ENCODE data around the gene SLC48A1.

Gene SLC48A1

DNA sequence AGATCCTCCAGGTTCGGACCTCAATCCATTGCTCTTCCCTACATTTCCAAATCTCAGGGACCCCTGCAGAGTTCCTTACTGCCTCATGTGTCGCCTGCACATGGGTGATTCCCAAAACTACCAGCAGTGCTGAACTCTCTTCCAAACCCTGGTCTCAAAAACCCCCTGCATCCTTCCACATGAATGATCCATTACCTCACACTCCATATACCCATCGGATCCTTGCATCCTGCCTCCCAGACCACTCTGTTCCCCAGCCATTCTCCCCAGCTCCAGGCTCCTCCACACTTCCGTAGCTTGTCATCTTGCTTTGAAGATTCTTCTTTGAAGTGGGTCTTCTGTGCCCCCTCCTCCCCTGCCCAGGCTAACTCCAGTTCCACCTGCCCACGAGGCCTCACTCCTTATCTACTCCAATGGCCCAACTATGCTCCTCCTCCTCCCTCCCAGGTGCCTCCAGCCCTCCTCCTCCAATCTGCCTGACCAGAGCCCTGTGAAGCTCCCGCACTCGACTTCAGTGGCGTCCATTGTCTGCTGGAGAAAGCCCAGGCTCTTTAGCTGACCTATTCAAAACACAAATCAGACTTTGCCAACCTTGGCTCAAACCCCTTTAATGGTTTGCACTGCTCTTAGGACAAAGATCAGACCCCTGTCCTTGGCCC, 28.1 kb upstream of the SLC48A1 start:
- DNase-seq = no peak

DNA sequence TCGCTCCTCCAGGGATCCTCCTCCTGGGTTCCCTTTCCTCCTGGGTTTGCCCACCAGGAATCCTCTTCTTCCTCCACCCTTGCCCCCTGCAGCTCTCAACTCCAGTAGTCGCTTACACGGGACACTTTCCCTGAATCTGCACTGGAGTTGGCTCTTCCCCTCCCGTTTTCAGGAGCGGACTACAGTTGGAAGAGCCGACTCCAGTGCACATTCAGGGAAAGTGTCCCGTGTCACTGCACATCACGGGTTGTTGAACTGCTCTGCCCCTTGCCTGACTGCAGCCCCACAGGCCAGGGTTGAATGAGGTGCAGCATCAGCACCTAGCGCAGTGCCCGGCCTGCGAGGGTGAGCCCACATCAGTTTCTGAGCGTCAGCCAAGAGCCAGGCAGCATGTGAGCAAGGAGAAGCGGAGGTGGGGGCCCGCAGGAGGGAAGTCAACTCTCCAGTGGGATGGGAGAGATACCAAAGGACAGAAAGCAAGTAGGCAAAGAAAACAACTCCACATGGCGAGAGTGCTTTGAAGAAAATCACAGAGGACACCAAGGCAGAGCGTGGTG, 27.5 kb upstream of the SLC48A1 start:
- no peak for DNase-seq

DNA sequence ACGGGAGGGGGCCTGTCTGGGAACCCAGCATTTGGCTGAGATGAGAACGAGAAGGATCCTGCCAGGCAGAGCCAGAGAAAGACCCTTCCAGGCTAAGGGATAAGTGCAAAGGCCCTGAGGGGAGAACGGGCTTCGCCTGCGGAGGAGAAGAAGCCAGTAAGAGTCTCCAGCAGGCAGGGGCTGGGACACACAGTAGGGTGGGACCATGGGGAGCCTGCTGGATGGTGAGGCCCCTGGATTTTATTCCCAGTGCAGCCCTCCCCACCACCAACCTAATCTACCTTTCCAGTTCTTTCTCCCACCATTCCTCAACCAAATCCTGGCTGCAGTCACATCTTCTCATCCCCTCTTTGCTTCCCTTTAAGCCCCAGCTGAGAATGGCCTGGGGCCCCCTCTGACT, 27.0 kb upstream of the SLC48A1 start:
- no peak for DNase-seq

DNA sequence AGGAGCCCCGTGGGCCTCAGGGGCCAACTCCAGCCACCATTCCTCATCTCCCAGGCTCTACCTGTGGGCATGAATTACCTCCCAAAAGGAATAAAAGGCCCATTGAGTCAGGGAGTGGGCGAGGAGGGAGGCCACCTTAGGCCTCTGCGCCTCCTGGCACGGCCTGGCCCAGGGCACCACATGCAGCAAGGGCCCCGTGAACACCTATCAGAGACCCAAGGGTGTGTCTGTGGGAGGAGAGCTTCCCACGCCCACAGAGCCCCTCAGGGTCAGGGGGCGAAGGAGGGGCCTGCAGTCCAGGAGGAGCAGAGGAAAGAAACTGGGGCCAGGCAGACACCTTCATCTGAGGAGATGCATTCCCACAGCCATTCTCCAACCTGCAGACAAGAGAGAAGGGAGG, 26.5 kb upstream of the SLC48A1 start:
- no peak for DNase-seq

DNA sequence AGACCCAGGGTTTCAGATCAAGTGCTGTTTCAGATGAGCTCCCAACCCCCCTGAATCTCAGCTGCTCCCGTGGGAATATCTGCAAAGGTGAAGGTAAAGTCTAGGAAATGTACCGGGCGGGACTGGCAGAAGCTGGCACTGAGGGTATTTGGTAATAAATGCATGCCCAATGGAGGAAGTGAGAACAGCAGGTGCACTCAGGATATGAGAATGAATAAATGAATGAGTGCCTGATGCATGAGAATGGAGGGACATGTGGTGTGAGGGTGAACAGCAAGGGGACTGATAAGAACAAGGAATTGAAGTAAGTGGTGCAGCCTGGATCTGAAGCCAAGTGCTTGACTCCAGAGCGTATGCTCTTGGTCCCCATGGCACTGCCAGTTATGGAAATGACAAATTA, 25.9 kb upstream of the SLC48A1 start:
- no peak for DNase-seq

DNA sequence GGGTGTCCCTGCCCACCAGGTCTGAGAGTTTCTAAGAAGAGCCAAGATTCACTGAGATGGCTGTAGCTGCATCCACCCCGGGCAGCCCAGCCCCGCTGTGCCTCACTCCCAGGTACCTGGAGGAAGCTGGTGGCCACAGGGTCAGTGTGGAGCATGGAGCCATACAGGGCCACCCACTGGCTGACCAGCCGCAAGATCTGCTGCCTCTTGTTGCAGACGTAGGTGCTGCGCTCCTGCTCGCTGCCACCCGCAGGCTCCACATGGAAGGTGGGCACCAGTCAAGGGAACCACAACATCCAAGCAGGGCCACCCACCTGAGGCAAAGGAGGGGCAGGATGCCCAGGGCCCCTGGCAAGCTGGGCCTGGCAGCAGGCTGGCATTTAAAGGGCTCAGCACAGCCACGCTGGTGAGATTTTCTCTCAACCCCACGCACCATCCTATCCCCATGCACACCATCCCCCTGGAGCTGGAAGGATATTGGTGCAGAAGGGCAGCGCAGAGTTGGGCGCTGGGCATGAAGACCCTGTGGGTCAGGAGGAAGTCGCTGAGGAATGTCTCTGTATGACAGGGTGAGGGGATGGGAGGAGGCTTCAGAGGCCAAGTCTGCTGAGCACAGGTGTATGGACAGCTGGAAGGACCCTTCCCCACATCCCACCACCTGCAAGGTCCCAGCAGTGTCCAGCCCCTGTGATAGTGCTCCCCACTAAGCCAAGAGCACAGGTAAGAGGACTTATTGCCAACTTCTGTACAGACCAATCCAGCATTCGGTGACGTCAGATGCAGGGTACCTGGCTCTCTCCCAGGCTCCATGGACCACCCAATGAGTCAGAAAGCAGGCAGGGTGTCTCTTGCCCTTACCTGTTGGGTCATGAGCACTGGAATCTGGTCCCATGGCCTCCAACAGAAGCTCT, 25.2 kb upstream of the SLC48A1 start:
- no peak for DNase-seq

DNA sequence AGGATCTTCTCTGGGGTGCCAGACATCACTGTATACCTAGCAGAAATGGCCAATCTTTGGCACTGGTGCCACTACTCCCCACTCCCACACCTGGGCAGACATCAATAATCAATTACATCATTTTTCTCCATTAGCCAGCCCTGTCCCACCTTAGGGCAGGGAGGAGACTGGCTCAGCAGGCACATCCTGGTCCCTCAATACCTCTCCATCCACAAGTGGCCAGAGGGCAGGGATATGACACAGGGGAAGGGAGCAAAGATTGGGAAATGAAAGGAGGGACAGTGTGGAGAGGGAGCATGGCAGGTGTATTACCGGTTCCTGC, 24.6 kb upstream of the SLC48A1 start:
- DNase-seq = no peak

DNA sequence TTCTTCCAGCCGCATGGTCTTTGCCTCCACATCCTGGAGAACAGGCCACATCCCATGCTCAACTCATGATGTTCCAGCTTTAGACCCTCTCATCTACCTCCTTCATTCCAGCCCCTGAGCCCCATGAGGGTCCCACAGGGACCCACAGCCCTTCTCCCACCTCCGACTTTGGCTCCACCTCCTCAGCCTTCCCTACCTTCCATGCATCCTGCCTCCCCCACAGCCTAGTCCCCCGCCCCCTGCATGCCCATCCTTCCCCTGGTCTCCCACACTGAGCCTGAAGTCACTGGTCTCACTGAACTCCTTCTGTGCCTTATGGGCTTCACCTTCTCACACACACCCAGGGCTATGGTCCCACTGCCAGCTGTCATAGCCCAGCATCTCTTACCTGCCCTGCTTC, 24.1 kb upstream of the SLC48A1 start:
- no peak for DNase-seq

DNA sequence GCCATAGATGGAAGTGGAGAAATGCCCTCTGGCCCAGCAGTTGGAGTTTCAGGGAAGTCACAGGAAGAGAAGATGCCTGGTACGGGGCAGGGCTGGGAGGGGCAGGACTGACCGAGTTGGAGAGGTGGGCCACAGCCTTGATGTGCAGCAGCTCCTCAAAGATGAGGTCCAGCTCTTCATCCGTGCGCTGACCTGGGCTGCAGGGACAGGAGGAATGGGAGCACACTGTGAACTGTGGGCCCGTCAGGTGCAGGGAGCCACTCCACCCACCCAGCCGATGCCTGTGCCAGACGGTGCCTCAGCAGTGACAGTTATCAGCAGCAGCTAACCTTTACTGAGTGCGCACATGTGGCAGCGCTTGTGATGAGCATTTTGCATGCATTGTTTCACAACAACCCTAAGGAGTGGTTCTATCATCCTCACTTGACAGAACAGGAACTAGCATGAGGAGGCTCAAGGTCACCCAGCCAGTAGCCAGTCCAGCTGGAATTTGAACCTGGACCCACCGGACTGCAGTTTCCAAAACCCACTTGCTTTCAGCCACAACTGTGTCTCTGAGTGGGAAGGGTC, 22.7 kb upstream of the SLC48A1 start:
- no peak for DNase-seq

DNA sequence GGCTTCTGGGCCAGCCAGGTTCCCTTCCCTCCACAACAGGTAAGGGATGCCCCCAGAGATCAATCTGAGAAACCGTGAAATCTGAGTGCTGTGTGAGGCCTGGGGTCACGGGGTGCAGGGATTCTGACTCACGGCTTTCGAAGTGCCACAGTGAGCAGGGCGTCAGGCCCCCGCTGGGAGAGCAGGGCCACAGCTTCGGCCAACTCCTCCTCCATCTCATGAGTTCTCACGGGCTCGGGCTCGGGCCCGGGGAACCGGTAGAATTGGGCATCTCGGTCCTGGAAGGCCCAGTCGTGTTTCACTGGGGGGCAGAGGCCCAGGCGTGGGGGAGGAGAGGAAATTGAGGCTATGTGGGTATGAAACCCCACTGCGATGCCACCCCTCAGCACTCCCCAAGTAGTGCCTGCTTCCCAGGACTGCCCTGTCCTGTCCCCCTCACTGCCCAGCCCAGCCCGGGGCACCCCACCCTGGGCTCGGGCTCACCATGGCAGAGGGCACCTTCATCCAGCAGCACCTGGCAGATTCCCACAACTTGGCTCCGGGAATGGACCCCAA, 22.0 kb upstream of the SLC48A1 start:
- no peak for DNase-seq

DNA sequence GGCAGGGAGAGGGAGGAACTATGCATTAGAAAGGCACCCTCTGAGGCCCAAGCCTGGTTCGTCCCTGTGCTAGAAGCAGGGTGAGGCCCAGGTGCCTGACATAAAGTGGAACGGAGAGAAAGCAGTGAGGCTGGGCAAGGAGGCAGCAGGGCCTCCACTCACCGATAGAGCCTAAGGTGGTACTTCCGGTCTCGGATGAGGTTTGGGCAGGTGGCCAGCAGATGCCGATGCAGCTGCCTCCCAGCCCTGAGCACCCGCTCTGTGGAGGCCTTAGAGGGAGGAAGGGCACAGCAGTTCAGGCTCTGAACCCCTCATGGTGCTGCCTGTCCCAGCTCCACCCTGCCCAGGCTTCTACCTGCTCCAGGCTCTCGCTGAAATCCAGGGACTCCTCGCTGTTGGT, 21.5 kb upstream of the SLC48A1 start:
- no peak for DNase-seq

DNA sequence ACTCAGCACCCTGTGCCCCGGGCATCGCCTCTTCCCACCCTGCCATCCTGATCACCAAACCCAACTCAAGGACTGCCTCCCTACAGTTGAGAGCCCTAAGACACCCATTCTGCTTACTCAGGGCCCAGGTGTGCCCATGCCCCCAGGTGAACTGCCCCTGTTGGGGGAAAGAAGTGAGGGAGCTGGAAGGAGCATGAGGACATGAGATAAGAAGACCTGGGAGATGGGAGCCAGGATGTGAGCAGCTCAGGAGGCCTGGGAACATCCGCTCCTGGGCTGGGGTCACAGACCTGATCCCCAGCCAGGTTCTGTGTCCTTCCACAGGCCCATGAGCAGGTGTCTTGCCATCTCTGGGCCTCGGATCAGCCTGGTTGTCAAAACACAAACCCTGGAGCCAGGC, 20.9 kb upstream of the SLC48A1 start:
- no peak for DNase-seq

DNA sequence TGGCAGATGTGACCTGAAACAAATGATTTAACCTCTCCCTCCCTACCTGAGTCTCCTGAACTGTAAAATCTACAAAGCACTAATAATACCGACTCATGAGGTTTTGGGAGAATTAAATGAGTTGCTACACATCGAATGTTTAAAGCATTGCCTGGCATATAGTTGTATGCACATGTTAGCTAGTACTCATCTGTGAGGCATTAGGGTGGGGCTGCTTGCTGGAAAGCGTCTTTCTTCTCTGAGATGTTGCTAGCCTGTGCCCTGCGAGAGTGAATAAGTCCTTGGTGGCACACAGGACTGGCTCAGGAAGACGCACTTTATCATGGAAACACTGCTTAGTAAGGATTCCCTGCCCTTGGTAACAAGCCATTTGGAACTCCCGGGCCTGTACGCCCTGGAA, 20.5 kb upstream of the SLC48A1 start:
- DNase-seq = no peak

DNA sequence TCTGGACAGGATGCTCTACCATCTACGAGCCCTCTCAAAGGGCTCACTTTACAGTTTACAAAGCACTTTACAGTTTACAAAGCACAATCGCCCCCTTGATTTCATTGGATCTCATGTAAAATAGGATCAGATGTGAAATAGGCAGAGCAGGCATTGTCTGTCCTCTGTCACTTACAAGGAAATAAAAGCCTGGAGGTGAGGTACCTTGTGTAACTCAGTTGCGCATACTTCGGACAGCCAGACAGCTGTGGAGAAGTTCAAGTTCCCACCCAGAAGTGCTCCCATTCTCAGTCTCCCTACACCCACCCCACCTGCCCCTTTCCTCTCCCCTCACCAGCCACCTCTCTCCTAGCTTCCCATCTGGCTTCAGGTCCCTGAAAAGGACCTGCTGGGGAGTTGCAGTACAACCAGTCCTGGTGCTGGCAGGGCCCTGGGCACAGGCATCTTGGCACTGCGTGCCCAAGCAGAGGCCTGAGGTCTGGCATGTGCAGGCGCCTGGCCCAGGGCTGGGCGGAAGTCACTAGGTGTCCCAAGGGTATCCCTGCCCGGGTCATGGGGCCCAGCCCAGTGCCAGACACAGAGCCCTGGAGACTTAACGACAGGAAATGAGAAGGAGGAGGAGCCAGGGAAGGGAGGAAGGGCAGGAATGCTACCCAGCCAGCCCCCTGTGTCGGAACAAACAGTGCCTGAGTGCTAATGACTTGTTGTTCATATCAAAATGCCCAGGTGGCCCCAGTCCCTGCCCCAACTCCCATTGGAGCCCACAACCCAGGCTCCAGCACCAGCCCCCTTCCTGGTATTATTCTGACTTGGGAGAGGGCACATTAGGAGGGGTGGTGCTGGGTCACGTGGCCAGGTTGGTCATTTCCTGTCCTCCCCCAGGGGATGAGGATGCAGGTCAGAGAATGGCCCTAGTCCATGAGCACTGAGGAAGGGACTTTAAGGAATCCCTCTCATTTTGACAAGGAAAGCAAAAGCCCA, 19.7 kb upstream of the SLC48A1 start:
- DNase-seq = no peak

DNA sequence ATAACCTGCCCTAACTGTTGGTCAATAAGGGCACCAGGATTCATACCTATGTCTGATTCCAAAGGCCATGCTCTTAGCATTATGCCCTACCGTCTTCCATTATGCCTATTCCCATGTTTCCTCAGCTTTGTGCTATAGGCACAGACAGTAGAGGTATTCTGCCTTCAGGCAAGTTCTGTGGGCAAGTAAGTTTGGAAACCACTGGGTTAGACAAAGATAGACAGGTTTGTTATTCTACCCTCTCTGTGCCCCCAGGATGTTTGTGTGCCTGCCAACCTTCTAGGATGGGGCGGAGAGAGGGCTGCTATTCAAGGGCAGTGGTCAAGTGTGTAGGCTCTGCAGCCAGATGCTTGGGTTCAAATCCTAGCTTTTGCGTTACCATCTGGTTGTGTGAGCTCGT, 18.9 kb upstream of the SLC48A1 start:
- no peak for DNase-seq

DNA sequence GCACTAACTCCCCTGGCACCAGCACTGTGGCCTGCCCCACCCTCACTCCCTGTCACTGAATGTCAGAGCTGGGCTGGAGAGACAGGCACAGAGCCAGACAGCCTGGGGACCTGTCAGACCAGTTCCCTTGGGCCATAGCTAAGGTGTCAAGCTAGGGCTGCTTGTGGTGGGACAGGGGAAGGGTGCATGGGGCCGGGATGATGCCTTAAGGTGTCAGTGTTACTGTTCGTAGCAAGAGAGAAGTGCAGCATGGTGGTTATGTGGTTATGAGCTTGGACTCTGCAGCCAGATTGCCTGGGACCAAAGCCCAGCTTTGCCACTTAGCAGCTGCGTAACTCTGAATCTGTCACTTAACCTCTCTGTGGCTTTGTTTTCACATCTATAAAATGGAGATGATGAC, 18.2 kb upstream of the SLC48A1 start:
- DNase-seq = no peak

DNA sequence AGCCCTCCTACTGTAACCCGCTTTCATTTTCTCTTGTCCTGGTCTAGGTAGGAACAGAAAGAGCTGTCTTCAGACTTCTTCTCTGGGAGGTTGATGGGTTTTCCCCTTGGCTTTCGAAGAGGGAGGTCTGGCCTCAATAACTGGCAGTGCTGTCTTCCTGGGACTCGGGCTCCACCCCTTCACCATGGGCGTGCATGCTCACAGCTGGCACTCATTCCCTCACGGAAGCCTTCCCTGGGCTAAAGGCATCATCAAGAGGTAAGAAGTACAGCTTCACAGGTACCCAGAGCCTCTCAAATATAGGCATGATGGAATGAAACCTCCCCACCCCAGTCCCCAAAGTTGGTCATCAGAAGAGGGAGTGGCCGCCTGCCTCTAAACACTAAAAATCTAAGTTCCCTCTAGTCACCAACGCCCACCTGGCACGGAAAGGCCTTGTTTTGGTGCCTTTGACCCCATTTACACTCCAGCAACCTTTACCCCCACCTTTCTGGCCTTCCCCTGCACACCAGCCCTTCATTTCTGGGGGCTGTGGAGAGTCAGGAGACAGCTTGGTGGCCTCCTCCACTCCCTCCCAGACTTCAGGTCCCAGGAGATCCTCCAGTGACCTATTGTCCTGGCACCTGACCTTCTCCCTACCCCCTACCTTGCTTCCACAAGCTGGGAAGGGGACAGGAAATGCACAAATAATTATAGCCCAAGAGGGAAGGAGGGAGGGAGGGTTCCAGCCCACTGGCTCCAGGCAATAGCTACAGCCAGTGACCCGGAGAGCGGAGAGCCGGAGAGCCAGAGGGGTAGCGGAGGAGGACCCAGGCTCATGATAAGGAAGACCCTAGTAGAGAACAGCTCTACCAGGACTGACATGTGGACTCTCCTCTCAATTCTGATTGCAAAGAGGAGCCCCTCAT, 17.1 kb upstream of the SLC48A1 start:
- DNase-seq = no peak

DNA sequence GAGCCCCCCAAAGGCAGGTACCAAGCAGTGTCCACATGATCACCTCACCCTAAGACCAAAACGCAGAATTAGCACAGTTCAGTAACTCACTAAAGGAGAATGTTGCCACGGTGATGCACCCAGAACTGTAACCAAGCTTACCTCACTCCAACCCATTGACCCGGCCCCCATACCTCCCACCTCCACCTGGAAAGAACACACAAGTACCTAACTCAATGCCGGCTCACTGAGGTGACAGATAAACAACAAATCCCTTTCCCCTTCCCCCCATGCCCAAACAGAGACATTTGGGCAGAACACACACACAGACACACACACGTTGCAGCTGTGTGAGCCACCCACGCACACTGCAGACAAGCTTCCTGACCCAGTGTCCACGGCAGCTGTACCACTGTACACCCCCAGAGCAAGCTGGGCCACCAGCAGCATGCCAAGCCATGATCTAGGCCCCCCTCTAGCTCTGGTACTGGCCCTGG, 15.6 kb upstream of the SLC48A1 start:
- no peak for DNase-seq

DNA sequence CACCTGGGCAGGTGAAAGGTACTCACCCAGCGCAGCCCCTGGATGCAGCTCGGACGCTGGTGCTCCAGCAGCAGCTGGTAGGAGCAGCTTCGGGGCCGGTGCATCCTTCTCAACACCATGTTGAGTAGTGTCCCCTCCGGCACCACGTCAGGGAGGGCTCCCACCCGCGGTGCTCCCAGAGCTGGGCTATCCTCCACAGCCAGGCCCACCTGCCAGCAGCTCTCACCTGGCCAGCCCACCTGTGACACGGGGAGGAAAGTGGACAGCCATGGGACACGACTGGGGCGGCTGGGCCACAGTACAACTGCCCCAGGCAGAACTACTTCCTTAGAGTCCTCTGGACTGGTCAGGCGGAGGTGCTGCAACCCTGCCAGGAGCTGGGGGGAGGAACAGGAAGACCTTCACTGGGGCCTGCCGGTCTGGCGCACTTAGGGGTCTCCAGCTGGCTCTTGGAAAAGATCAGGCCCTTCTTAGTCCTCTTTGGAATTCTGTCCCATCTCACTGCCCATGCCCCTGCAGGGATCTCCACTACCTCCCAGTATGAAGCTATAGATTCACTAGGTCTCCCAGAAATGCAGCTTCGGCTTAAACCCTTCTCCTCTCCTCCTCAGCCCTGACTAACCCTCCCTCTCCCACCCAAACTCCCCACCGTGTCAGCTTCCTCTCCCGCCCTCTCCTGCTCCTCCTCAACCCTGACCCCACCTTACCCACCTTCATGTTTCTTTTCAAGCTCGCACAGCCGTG, 15.0 kb upstream of the SLC48A1 start:
- DNase-seq = no peak

DNA sequence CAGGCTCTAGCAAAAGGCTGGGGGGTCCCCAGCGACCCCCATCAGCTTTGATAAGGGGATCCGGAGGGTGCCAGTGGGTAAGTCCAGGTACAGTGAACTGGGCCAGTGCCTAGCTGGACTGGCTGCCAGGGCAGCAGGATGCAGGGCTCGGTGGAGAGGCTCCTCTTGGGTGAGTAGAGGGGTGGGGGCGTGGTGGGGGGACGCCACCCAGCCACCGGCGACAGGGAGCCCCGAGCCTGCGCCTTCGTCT, 14.5 kb upstream of the SLC48A1 start:
- no peak for DNase-seq
